Gastroesophageal sphincter (tissue), 4 donors: ENCODE results near the gene FGF14. TPM values are rescaled to one million over a fixed set of nuclear protein-coding genes. Genes with fewer than 3 reads are reported as not detected.

Source experiments
- ATAC-seq: fragments of 150-250 bp; one replicate; pipeline ENCODE4 v1.9.1; 2016; ENCODE audit warnings: mild to moderate bottlenecking, moderate library complexity
- H3K27ac ChIP-seq, 4 donors: fragments of 200-600 bp; sonication (generic) in 3 of 4; 1 replicate in 3 of 4; 2 replicates in 1 of 4; pipeline ENCODE4 v1.5.1; 2016 to 2019
- H3K27me3 ChIP-seq: fragments of 200-600 bp; sonication (generic); one replicate; pipeline ENCODE4 v1.5.1; 2019
- H3K36me3 ChIP-seq, 2 donors: fragments of 200-600 bp; sonication (generic); one replicate each; pipeline ENCODE4 v1.5.1; 2019; ENCODE audit warnings: control low read depth in 1 of 2
- H3K4me1 ChIP-seq, 3 donors: fragments of 200-600 bp; sonication (generic); 1 replicate in 2 of 3; 2 replicates in 1 of 3; pipeline ENCODE4 v1.5.1; 2016 to 2019; ENCODE audit warnings: control low read depth in 2 of 3
- H3K4me3 ChIP-seq, 2 donors: fragments of 200-600 bp; sonication (generic); one replicate each; pipeline ENCODE4 v1.5.1; 2019; ENCODE audit warnings: mild to moderate bottlenecking in 1 of 2, moderate library complexity in 1 of 2
- H3K9me3 ChIP-seq, 3 donors: fragments of 200-600 bp; sonication (generic); one replicate each; pipeline ENCODE4 v1.5.1; 2017 to 2019; ENCODE audit warnings: control low read depth in 2 of 3
- EP300 ChIP-seq: sonication (generic); formaldehyde crosslinking; IDR thresholded peaks from one replicate; pipeline ENCODE4 v1.6.1; 2017; ENCODE audit warnings: antibody characterized with exemption, mild to moderate bottlenecking
- POLR2A ChIP-seq, 2 donors: fragments of 450-650 bp; IDR thresholded peaks; one replicate each; pipeline ENCODE4 v1.6.1; 2017; ENCODE audit warnings: antibody characterized with exemption in 2 of 2, mild to moderate bottlenecking in 2 of 2, moderate library complexity in 1 of 2
- POLR2AphosphoS5 ChIP-seq: sonication (generic); formaldehyde crosslinking; IDR thresholded peaks from one replicate; pipeline ENCODE4 v1.6.1; 2017; ENCODE audit warnings: antibody characterized with exemption
- WGBS, 2 donors: methylation state at CpG; one replicate each; pipeline ENCODE4 v1.1.5; 2018; ENCODE audit warnings: low coverage in 1 of 2; 5-methylcytosine and 5-hydroxymethylcytosine counted together
- total RNA-seq, 4 donors: library from RNA; depleted of rRNA; stranded (reverse); fragments of >200 nt; gene quantifications; one replicate each; pipeline ENCODE4 v1.1.0, GENCODE V29; 2016
- TF ChIP-seq, protein P1 (sequence below), 4 experiments: fragments of 200-600 bp in 2 of 4; fragments of 450-650 bp in 2 of 4; sonication (generic) in 1 of 4; IDR thresholded peaks; one replicate each; pipeline ENCODE4 v1.5.1; 2017 to 2019; ENCODE audit warnings: antibody characterized with exemption in 4 of 4, mild to moderate bottlenecking in 2 of 4, moderate library complexity in 2 of 4

Gene FGF14
- total RNA-seq, 4 donors from 2014 or later, result 0.31 to 2.0 (median 0.95) TPM

GRCh38 chr13:102183509-102184182 is 218.2 kb downstream of the FGF14 start:
- Histone ChIP-seq H3K27me3 (no peaks in the 10 kb centered on the region), H3K27ac (no peak overlapping the region), H3K4me1 (no peaks in the 10 kb centered on the region), H3K9me3 (no peaks in the 10 kb centered on the region), H3K36me3 (no peaks in the 10 kb centered on the region), H3K4me3 (no peak overlapping the region)
- WGBS, 2 donors, result 70% methylated on average over 4 of the region's 4 CpGs; no CpG with 5 or more reads in 1 of the 2 donors
- ATAC-seq, result no peak
- TF ChIP-seq POLR2AphosphoS5 (no peak), EP300 (no peak), POLR2A (IDR thresholded peaks at IDR 0.05) (no peak)
- TF ChIP-seq, protein P1, sequence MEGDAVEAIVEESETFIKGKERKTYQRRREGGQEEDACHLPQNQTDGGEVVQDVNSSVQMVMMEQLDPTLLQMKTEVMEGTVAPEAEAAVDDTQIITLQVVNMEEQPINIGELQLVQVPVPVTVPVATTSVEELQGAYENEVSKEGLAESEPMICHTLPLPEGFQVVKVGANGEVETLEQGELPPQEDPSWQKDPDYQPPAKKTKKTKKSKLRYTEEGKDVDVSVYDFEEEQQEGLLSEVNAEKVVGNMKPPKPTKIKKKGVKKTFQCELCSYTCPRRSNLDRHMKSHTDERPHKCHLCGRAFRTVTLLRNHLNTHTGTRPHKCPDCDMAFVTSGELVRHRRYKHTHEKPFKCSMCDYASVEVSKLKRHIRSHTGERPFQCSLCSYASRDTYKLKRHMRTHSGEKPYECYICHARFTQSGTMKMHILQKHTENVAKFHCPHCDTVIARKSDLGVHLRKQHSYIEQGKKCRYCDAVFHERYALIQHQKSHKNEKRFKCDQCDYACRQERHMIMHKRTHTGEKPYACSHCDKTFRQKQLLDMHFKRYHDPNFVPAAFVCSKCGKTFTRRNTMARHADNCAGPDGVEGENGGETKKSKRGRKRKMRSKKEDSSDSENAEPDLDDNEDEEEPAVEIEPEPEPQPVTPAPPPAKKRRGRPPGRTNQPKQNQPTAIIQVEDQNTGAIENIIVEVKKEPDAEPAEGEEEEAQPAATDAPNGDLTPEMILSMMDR (IDR thresholded peaks at IDR 0.05), result no peak

DNA sequence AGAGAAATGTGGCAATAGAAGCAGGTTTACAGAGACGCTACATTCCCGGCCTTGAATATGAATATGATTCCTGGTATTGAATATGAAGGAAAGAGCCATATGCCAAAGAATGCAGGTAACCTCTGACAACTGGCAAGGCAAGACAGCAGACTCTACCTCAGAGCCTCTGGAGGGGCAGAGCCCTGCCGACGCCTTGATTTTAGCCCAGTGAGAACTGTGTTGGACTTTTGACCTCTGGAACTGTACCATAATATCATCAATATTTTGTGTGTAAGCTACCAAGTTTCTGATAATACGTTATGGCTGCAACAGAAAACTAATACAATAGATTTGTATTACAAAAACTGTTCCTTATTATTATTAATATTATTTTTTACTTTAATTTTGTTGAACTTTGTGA is 219.7 kb downstream of the FGF14 start:
- H3K27ac ChIP-seq, result no peak overlapping the region
- ATAC-seq, result no peak
- TF ChIP-seq POLR2A (IDR thresholded peaks at IDR 0.05), result no peak
- TF ChIP-seq POLR2AphosphoS5, result no peak
- TF ChIP-seq EP300, result no peak
- TF ChIP-seq, protein P1 (IDR thresholded peaks at IDR 0.05), result no peak
- no peak overlapping the region for H3K4me3 ChIP-seq
- no peaks in the 10 kb centered on the region for H3K27me3 ChIP-seq
- H3K9me3 ChIP-seq, result no peaks in the 10 kb centered on the region
- no peaks in the 10 kb centered on the region for H3K4me1 ChIP-seq
- WGBS, 2 donors, result 90 to 97% methylated on average over 5 of the region's 5 CpGs
- H3K36me3 ChIP-seq, result no peaks in the 10 kb centered on the region

DNA sequence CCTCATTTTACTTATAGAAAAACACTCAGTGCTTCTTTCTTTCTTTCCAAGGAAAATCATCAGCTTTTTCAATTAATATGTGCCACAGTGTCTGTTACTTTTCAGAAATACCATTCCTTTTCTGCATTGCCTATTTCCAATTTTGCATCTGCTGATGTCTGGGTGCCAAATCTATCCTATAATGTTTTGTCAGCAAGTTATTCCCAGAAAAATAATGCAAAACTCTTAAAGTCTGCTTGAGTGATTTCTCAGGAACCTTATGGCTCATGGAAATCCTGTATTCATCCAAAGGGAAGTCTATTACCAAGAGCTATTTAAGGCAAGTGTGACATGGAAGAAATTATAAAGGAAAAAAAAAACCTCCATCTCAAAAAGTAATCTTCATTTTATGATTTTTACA is 224.4 kb downstream of the FGF14 start:
- Histone ChIP-seq H3K27me3 (no peaks in the 10 kb centered on the region), H3K36me3 (no peaks in the 10 kb centered on the region), H3K27ac (no peak overlapping the region), H3K4me1 (no peaks in the 10 kb centered on the region), H3K9me3 (no peaks in the 10 kb centered on the region), H3K4me3 (no peak overlapping the region)
- ATAC-seq, result no peak
- TF ChIP-seq EP300 (no peak), POLR2A (IDR thresholded peaks at IDR 0.05) (no peak), POLR2AphosphoS5 (no peak)
- TF ChIP-seq, protein P1 (IDR thresholded peaks at IDR 0.05), result no peak

DNA sequence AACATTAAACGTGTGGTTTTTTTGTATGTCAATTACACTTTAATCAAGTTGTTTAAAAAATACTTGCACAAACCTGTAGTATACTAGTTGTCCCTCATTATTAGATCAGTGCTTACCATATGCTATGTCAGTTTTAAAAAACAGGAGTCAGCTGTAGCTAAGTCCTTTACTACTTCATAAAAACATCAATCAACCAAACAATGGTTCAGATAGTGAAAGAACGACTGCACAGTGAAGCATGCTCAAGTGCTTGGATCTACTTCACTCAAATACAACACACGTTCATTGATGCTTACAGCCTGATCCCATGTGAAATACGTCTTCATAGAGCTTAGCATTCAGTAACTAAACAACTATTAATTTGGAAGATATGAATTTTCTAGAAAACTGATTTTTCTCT is 225.0 kb downstream of the FGF14 start:
- H3K4me3 ChIP-seq, result no peak overlapping the region
- H3K4me1 ChIP-seq, result no peaks in the 10 kb centered on the region
- H3K9me3 ChIP-seq, result no peaks in the 10 kb centered on the region
- no peaks in the 10 kb centered on the region for H3K36me3 ChIP-seq
- TF ChIP-seq, protein P1 (IDR thresholded peaks at IDR 0.05), result no peak
- TF ChIP-seq POLR2A (IDR thresholded peaks at IDR 0.05) (no peak), POLR2AphosphoS5 (no peak), EP300 (no peak)
- 34 to 46% methylated on average over 4 of the region's 4 CpGs for WGBS, 2 donors
- no peak overlapping the region for H3K27ac ChIP-seq
- no peaks in the 10 kb centered on the region for H3K27me3 ChIP-seq
- no peak for ATAC-seq

GRCh38 chr13:102172406-102172805 is 229.4 kb downstream of the FGF14 start:
- Histone ChIP-seq H3K9me3 (no peaks in the 10 kb centered on the region), H3K4me3 (no peak overlapping the region), H3K27ac (no peak overlapping the region), H3K27me3 (no peaks in the 10 kb centered on the region), H3K4me1 (no peaks in the 10 kb centered on the region), H3K36me3 (no peaks in the 10 kb centered on the region)
- no peak for ATAC-seq
- 79 to 83% methylated on average over 1 of the region's 1 CpG for WGBS, 2 donors
- TF ChIP-seq POLR2A (IDR thresholded peaks at IDR 0.05) (no peak), EP300 (no peak), POLR2AphosphoS5 (no peak)
